ENCODE results near the gene NPHS1.

DNA sequence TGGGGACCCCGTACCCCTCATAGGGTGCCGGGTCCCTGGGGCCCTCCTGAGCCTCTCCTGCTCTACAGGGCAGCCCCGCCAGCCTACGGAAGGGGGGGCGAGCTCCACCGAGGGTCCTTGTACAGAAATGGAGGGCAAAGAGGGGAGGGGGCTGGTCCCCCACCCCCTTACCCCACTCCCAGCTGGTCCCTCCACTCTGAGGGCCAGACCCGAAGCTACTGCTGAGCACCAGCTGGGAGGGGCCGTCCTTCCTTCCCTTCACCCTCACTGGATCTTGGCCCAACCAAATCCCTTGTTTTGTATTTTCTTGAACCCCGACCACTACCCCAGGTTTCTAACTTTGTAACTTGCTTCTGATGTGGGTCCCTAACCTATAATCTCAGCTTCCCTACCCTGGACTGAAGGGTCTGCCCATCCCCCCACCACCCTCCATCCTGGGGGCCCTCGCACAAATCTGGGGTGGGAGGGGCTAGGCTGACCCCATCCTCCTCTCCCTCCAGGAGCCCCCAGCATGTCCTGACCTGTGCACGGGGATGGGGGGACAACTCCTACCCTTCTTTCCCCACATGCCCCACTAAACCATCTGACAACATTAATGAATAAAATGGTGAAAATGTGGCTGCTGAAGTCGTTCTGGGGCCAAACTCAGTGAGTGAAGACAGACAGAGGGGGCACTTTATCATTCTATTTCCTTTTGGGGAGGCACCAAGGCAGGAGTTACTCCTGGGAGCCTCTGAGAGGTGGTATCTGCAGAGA lies 63.9 kb downstream of the NPHS1 start:
- TF ChIP-seq YY1 (IDR thresholded peaks at IDR 0.05) = no peak
- TF ChIP-seq, protein P1, sequence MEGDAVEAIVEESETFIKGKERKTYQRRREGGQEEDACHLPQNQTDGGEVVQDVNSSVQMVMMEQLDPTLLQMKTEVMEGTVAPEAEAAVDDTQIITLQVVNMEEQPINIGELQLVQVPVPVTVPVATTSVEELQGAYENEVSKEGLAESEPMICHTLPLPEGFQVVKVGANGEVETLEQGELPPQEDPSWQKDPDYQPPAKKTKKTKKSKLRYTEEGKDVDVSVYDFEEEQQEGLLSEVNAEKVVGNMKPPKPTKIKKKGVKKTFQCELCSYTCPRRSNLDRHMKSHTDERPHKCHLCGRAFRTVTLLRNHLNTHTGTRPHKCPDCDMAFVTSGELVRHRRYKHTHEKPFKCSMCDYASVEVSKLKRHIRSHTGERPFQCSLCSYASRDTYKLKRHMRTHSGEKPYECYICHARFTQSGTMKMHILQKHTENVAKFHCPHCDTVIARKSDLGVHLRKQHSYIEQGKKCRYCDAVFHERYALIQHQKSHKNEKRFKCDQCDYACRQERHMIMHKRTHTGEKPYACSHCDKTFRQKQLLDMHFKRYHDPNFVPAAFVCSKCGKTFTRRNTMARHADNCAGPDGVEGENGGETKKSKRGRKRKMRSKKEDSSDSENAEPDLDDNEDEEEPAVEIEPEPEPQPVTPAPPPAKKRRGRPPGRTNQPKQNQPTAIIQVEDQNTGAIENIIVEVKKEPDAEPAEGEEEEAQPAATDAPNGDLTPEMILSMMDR (IDR thresholded peaks at IDR 0.05; ENCODE audit: low read depth, low read length, missing input control) = no peak
- no peak for TF ChIP-seq HNF4G (IDR thresholded peaks at IDR 0.05)
- TF ChIP-seq, protein P2, sequence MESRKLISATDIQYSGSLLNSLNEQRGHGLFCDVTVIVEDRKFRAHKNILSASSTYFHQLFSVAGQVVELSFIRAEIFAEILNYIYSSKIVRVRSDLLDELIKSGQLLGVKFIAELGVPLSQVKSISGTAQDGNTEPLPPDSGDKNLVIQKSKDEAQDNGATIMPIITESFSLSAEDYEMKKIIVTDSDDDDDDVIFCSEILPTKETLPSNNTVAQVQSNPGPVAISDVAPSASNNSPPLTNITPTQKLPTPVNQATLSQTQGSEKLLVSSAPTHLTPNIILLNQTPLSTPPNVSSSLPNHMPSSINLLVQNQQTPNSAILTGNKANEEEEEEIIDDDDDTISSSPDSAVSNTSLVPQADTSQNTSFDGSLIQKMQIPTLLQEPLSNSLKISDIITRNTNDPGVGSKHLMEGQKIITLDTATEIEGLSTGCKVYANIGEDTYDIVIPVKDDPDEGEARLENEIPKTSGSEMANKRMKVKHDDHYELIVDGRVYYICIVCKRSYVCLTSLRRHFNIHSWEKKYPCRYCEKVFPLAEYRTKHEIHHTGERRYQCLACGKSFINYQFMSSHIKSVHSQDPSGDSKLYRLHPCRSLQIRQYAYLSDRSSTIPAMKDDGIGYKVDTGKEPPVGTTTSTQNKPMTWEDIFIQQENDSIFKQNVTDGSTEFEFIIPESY (IDR thresholded peaks at IDR 0.05) = no peak

Measured in liver (tissue), 3 donors.